Panc1 (cell line): ENCODE data around the gene POC1B. TPM values are rescaled to one million over a fixed set of nuclear protein-coding genes. Genes with fewer than 3 reads are reported as not detected.

ENCODE experiments used
- ATAC-seq: fragments of 200-7000 bp; cut with Tn5 transposase; 2 replicates; pipeline ENCODE4 v1.9.1; 2020; ENCODE audit warnings: mild to moderate bottlenecking, moderate library complexity
- BruUV-seq: library from RNA; stranded (reverse); fragments of 400-500 nt; replicated peaks from 2 replicates; lab custom pipeline; 2021; lab: Mats Ljungman, UMichigan
- CTCF ChIA-PET: fragments of 300-600 bp; sonication (Branson Sonifier 250); formaldehyde crosslinking; loops from one replicate; lab custom pipeline; 2022; ENCODE audit warnings: antibody characterized with exemption; lab: Charles Lee
- POLR2A ChIA-PET: fragments of 300-600 bp; sonication (Branson Sonifier 250); formaldehyde crosslinking; loops from one replicate; lab custom pipeline; 2022; ENCODE audit warnings: antibody characterized with exemption; lab: Charles Lee
- DNase-seq: peaks from one replicate; pipeline ENCODE4 v3.0.0-alpha.2; 2010; ENCODE audit warnings: low read depth, low spot score
- H3K27ac ChIP-seq: 2 replicates; pipeline ENCODE4 v1.5.1; 2011; ENCODE audit warnings: mild to moderate bottlenecking, low read length, inconsistent platforms
- H3K27me3 ChIP-seq: fragments of 200-500 bp; sonication (Bioruptor generic); 2 replicates; pipeline ENCODE4 v1.6.0; 2014; ENCODE audit warnings: low read length, inconsistent platforms; ENCODE audit not compliant: control insufficient read depth, insufficient read depth
- H3K36me3 ChIP-seq: fragments of 200-500 bp; sonication (Bioruptor generic); 2 replicates; pipeline ENCODE4 v1.5.1; 2014; ENCODE audit warnings: inconsistent platforms, mild to moderate bottlenecking, low read length, moderate library complexity; ENCODE audit not compliant: control insufficient read depth, insufficient read depth
- H3K4me1 ChIP-seq: 2 replicates; pipeline ENCODE4 v1.5.1; 2011; ENCODE audit warnings: inconsistent platforms, mild to moderate bottlenecking, low read length, moderate library complexity; ENCODE audit not compliant: control insufficient read depth, insufficient read depth
- H3K4me3 ChIP-seq, 2 experiments: 2 replicates each; pipeline ENCODE4 v1.5.1; 2011 to 2012; ENCODE audit warnings: low read depth in 2 of 2, low read length in 2 of 2, mild to moderate bottlenecking in 2 of 2, inconsistent platforms in 1 of 2, moderate library complexity in 1 of 2
- H3K9me3 ChIP-seq: fragments of 200-500 bp; sonication (Bioruptor generic); 2 replicates; pipeline ENCODE4 v1.5.1; 2014; ENCODE audit warnings: low read depth, mild to moderate bottlenecking, inconsistent platforms, low read length, moderate library complexity; ENCODE audit not compliant: control insufficient read depth, insufficient read depth
- POLR2AphosphoS5 ChIP-seq: IDR thresholded peaks from 2 replicates; pipeline ENCODE4 v1.6.1; 2012; ENCODE audit warnings: mild to moderate bottlenecking, low read depth, low read length, moderate library complexity
- SIN3A ChIP-seq: IDR thresholded peaks from 2 replicates; pipeline ENCODE4 v1.6.1; 2012; ENCODE audit warnings: low read depth, mild to moderate bottlenecking, low read length, moderate library complexity, borderline replicate concordance; ENCODE audit not compliant: insufficient read depth
- TCF7L2 ChIP-seq: IDR thresholded peaks from 2 replicates; pipeline ENCODE4 v1.6.1; 2011; ENCODE audit warnings: mild to moderate bottlenecking, low read depth, low read length, inconsistent platforms
- in situ Hi-C: cut with HindIII; loops from 2 replicates; pipeline ENCODE4 v1.10.0; 2016; ENCODE audit warnings: low sequenced_read_pairs, low pct_unique_long_range_greater_than_20kb
- intact Hi-C: fragments of 100-400 bp; cut with micrococcal nuclease; formaldehyde crosslinking; loops from one replicate; pipeline ENCODE4 v1.10.0; 2022; ENCODE audit not compliant: unreplicated experiment
- total RNA-seq: library from RNA; stranded (reverse); gene quantifications from one replicate; pipeline ENCODE4 v1.2.1, GENCODE V29; 2021; ENCODE audit not compliant: unreplicated experiment
- TF ChIP-seq, protein P1 (sequence below): fragments of 450-650 bp; IDR thresholded peaks from 2 replicates; pipeline ENCODE4 v1.5.1; 2017; ENCODE audit warnings: mild to moderate bottlenecking
- TF ChIP-seq, protein P2 (sequence below), 2 experiments: IDR thresholded peaks; 2 replicates each; pipeline ENCODE4 v1.6.1; 2011 to 2012; ENCODE audit warnings: low read depth in 2 of 2, control low read depth in 1 of 2, low read length in 1 of 2, mild to moderate bottlenecking in 1 of 2, moderate library complexity in 1 of 2; ENCODE audit not compliant: insufficient read depth in 1 of 2

POC1B gene
- total RNA-seq, 1 experiment from 2014 or later, result 7.3 TPM

DNA sequence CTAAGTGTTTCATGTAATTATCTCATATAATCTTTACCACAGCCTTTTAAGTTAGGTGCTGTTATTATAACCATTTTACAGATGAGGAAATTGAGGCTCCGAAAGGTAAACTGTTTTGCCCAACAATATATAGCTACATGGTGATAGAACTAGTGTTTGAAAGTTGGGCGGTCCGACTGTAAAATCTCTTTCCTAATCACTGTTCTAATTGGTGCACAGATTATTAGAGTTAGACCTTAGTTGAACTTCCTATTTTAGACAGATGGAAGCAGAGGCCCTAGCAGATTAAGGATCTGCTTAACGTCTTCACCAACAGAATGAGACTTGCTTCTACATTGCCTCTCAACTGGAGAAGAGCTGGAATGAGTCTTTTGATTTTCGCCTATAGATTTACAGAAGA, 143.5 kb downstream of the POC1B start:
- Histone ChIP-seq H3K9me3 (no peaks in the 10 kb centered on the region), H3K36me3 (no peaks in the 10 kb centered on the region), H3K4me1 (no peaks in the 10 kb centered on the region), H3K4me3 (no peak overlapping the region), H3K27ac (no peak overlapping the region), H3K27me3 (no peaks in the 10 kb centered on the region)
- POLR2A ChIA-PET, result interaction anchor here (0.6 kb wide), 1 partner anchor 22 kb away, joined by 3 read pairs; no protein-coding TSS in a partner anchor
- CTCF ChIA-PET, result no interaction called here
- ATAC-seq (no peak), DNase-seq (no peak)
- BruUV-seq, result no TSS peak
- in situ Hi-C loops, result no loop called here
- intact Hi-C loops, result no loop called here
- TF ChIP-seq SIN3A (no peak), POLR2AphosphoS5 (no peak), TCF7L2 (no peak)
- TF ChIP-seq, protein P1, sequence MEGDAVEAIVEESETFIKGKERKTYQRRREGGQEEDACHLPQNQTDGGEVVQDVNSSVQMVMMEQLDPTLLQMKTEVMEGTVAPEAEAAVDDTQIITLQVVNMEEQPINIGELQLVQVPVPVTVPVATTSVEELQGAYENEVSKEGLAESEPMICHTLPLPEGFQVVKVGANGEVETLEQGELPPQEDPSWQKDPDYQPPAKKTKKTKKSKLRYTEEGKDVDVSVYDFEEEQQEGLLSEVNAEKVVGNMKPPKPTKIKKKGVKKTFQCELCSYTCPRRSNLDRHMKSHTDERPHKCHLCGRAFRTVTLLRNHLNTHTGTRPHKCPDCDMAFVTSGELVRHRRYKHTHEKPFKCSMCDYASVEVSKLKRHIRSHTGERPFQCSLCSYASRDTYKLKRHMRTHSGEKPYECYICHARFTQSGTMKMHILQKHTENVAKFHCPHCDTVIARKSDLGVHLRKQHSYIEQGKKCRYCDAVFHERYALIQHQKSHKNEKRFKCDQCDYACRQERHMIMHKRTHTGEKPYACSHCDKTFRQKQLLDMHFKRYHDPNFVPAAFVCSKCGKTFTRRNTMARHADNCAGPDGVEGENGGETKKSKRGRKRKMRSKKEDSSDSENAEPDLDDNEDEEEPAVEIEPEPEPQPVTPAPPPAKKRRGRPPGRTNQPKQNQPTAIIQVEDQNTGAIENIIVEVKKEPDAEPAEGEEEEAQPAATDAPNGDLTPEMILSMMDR, result no peak
- TF ChIP-seq, protein P2, sequence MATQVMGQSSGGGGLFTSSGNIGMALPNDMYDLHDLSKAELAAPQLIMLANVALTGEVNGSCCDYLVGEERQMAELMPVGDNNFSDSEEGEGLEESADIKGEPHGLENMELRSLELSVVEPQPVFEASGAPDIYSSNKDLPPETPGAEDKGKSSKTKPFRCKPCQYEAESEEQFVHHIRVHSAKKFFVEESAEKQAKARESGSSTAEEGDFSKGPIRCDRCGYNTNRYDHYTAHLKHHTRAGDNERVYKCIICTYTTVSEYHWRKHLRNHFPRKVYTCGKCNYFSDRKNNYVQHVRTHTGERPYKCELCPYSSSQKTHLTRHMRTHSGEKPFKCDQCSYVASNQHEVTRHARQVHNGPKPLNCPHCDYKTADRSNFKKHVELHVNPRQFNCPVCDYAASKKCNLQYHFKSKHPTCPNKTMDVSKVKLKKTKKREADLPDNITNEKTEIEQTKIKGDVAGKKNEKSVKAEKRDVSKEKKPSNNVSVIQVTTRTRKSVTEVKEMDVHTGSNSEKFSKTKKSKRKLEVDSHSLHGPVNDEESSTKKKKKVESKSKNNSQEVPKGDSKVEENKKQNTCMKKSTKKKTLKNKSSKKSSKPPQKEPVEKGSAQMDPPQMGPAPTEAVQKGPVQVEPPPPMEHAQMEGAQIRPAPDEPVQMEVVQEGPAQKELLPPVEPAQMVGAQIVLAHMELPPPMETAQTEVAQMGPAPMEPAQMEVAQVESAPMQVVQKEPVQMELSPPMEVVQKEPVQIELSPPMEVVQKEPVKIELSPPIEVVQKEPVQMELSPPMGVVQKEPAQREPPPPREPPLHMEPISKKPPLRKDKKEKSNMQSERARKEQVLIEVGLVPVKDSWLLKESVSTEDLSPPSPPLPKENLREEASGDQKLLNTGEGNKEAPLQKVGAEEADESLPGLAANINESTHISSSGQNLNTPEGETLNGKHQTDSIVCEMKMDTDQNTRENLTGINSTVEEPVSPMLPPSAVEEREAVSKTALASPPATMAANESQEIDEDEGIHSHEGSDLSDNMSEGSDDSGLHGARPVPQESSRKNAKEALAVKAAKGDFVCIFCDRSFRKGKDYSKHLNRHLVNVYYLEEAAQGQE (IDR thresholded peaks at IDR 0.05; ENCODE audit: insufficient read depth in 1 of 2, low read depth in 2 of 2, low read length in 1 of 2), result no peak

DNA sequence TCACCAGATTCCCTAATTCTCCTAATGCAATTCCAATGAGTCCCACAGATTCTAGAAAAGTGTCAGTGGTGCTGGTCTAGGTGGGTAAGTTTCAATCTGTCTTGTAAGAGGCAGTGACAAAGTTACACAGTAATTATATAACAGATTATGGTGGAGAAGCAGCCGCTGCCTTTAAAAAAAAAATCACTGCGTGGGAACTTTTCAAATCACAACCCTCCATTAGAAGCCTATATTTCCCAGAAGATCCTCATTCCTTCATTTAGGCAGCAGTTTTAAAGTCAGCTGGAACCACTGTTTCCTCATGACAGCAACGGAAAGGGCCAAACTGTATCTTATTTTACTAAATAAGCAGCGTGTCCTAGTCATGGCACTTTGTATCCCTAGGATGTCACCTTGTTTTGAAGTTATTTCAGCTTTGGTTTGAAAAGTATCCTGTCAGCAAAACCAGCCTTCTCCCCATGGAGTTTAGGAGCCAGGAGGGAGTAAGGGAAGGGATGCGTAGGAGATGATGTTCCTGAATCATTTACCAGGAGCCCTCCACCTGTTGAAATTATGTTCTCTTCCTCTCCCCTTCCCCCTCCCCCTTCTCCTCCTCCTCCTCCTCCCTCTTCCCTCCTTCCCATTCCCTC, 145.9 kb downstream of the POC1B start:
- Histone ChIP-seq H3K4me1 (no peaks in the 10 kb centered on the region), H3K36me3 (no peaks in the 10 kb centered on the region), H3K9me3 (no peaks in the 10 kb centered on the region), H3K27ac (no peak overlapping the region), H3K27me3 (no peaks in the 10 kb centered on the region), H3K4me3 (no peak overlapping the region)
- DNase-seq (no peak), ATAC-seq (no peak)
- in situ Hi-C loops (no loop called here), intact Hi-C loops (no loop called here)
- TF ChIP-seq TCF7L2 (no peak), POLR2AphosphoS5 (no peak), SIN3A (no peak)
- TF ChIP-seq, protein P2 (IDR thresholded peaks at IDR 0.05; ENCODE audit: insufficient read depth in 1 of 2, low read depth in 2 of 2, low read length in 1 of 2), result no peak
- TF ChIP-seq, protein P1, result no peak
- ChIA-PET CTCF (no interaction called here), POLR2A (no interaction called here)
- BruUV-seq, result no TSS peak
